Measurements from ENCODE around the gene ACHE.
A peak's percentile ranks its signal among the peaks of the same experiment; 100 is the strongest.

Gene ACHE

GRCh38 chr7:100882785-100883526, 12.7 kb downstream of the ACHE start:
- DNase-seq: no peak

GRCh38 chr7:100882201-100882600, 13.5 kb downstream of the ACHE start:
- DNase-seq: no peak

GRCh38 chr7:100881136-100881535, 14.6 kb downstream of the ACHE start:
- DNase-seq: no peak

GRCh38 chr7:100880645-100881044, 15.0 kb downstream of the ACHE start:
- no peak for DNase-seq

GRCh38 chr7:100879685-100880261, 15.9 kb downstream of the ACHE start:
- no peak for DNase-seq

- no peak for DNase-seq
These were observed 17.0 kb downstream of the ACHE start for GRCh38 chr7:100878685-100879084.

GRCh38 chr7:100878013-100878412, 17.7 kb downstream of the ACHE start:
- DNase-seq: no peak

GRCh38 chr7:100875356-100875751, 20.3 kb downstream of the ACHE start:
- no peak for DNase-seq

- peak; percentile 99 for DNase-seq
These were observed 20.9 kb downstream of the ACHE start, which contains the start of gene SRRT for GRCh38 chr7:100874577-100875355. Gene SRRT, plus strand, starts transcription at chr7:100875103. Its CDS starts 488 bp downstream, at chr7:100875591.

GRCh38 chr7:100874300-100874576, 21.4 kb downstream of the ACHE start:
- DNase-seq: no peak

GRCh38 chr7:100873599-100874299, 21.9 kb downstream of the ACHE start:
- no peak for DNase-seq

- DNase-seq: no peak
These were observed 27.8 kb downstream of the ACHE start for GRCh38 chr7:100867776-100868485.

GRCh38 chr7:100867040-100867775, 28.5 kb downstream of the ACHE start, which contains the start of gene TRIP6:
Gene TRIP6, plus strand, starts transcription at chr7:100867387. Its CDS starts 111 bp downstream, at chr7:100867498.
- DNase-seq: no peak

GRCh38 chr7:100866729-100867039, 29.0 kb downstream of the ACHE start:
- DNase-seq: no peak

- DNase-seq: no peak
These were observed 29.6 kb downstream of the ACHE start for GRCh38 chr7:100865938-100866728.

- no peak for DNase-seq
These were observed 30.2 kb downstream of the ACHE start for GRCh38 chr7:100865372-100865911.

GRCh38 chr7:100864263-100864845, 31.3 kb downstream of the ACHE start:
- no peak for DNase-seq

GRCh38 chr7:100863406-100863950, 32.2 kb downstream of the ACHE start:
- no peak for DNase-seq

- no peak for DNase-seq
These were observed 34.1 kb downstream of the ACHE start for GRCh38 chr7:100861616-100861985.
